B cell (primary cell): Measurements from ENCODE around the gene MYO9B. TPM values are rescaled to one million over a fixed set of nuclear protein-coding genes. Genes with fewer than 3 reads are reported as not detected.

ENCODE experiments used
- ATAC-seq: fragments of 200-7000 bp; cut with Tn5 transposase; one replicate; pipeline ENCODE4 v1.10.0; 2021; ENCODE audit warnings: low read depth, mild to moderate bottlenecking, moderate number of reproducible peaks, moderate library complexity
- CTCF ChIA-PET: fragments of 350-600 bp; sonication (Branson Sonifier 250); formaldehyde crosslinking; loops from one replicate; lab custom pipeline; 2021; ENCODE audit warnings: antibody characterized with exemption, inconsistent platforms; lab: Charles Lee
- POLR2A ChIA-PET: fragments of 350-600 bp; sonication (Branson Sonifier 250); formaldehyde crosslinking; loops from one replicate; lab custom pipeline; 2021; ENCODE audit warnings: antibody characterized with exemption; lab: Charles Lee
- DNase-seq: peaks from one replicate; pipeline ENCODE4 v3.0.0; 2013
- H2AFZ ChIP-seq: 2 replicates; pipeline ENCODE4 v1.6.1; 2012; ENCODE audit warnings: mild to moderate bottlenecking, low read depth, low read length; ENCODE audit not compliant: insufficient read depth, poor library complexity, severe bottlenecking
- H3K27ac ChIP-seq, 2 donors: 1 replicate in 1 of 2; 2 replicates in 1 of 2; pipeline ENCODE4 v1.5.1; 2012 to 2013; ENCODE audit warnings: low read length in 2 of 2, mild to moderate bottlenecking in 2 of 2, moderate library complexity in 1 of 2
- H3K27me3 ChIP-seq, 4 experiments: fragments of 200-600 bp in 1 of 4; sonication (generic) in 1 of 4; replicated peaks in 1 of 4; 1 replicate in 2 of 4; 2 replicates in 2 of 4; pipeline versions ENCODE4 v1.6.1 to v1.7.0; 2013 to 2016; ENCODE audit warnings: low read length in 3 of 4, mild to moderate bottlenecking in 2 of 4, mixed read lengths in 1 of 4, moderate library complexity in 1 of 4; ENCODE audit not compliant: insufficient read depth in 4 of 4, control insufficient read depth in 3 of 4; ENCODE audit errors: control extremely low read depth in 1 of 4
- H3K36me3 ChIP-seq, 2 experiments: replicated peaks in 1 of 2; 1 replicate in 1 of 2; 2 replicates in 1 of 2; pipeline versions ENCODE4 v1.6.1 to v1.7.1; 2013; ENCODE audit warnings: low read length in 1 of 2; ENCODE audit not compliant: insufficient read depth in 2 of 2, control insufficient read depth in 1 of 2; ENCODE audit errors: control extremely low read depth in 1 of 2, extremely low read depth in 1 of 2
- H3K4me1 ChIP-seq, 2 donors: fragments of 200-600 bp in 1 of 2; sonication (generic) in 1 of 2; 1 replicate in 1 of 2; 2 replicates in 1 of 2; pipeline versions ENCODE4 v1.5.1 to v1.6.1; 2013 to 2017; ENCODE audit warnings: low read length in 2 of 2; ENCODE audit not compliant: control insufficient read depth in 2 of 2, insufficient read depth in 2 of 2
- H3K4me2 ChIP-seq: replicated peaks from 2 replicates; pipeline ENCODE3; 2012; ENCODE audit warnings: mild to moderate bottlenecking, low read depth, low read length; ENCODE audit not compliant: poor library complexity, severe bottlenecking
- H3K4me3 ChIP-seq, 5 experiments: fragments of 200-600 bp in 1 of 5; sonication (generic) in 1 of 5; 1 replicate in 3 of 5; 2 replicates in 2 of 5; pipeline versions ENCODE4 v1.5.1 to v1.7.0; 2011 to 2016; ENCODE audit warnings: low read length in 4 of 5, mild to moderate bottlenecking in 4 of 5, low read depth in 2 of 5, control low read depth in 1 of 5, moderate library complexity in 1 of 5; ENCODE audit not compliant: insufficient read depth in 1 of 5; ENCODE audit errors: control extremely low read depth in 1 of 5, extremely low read depth in 1 of 5
- H3K79me2 ChIP-seq: fragments of 200-600 bp; sonication (generic); one replicate; pipeline ENCODE4 v1.6.0; 2016; ENCODE audit warnings: low read length; ENCODE audit not compliant: control insufficient read depth, insufficient read depth
- H3K9ac ChIP-seq: fragments of 200-600 bp; sonication (generic); 2 replicates; pipeline ENCODE4 v1.6.1; 2017; ENCODE audit warnings: mild to moderate bottlenecking, low read length, moderate library complexity
- H3K9me3 ChIP-seq, 3 donors: one replicate each; pipeline versions ENCODE4 v1.6.1 to v1.7.1; 2013; ENCODE audit warnings: low read length in 2 of 3; ENCODE audit not compliant: control insufficient read depth in 2 of 3, insufficient read depth in 1 of 3; ENCODE audit errors: control extremely low read depth in 1 of 3
- H4K20me1 ChIP-seq: 2 replicates; pipeline ENCODE4 v1.6.0; 2012; ENCODE audit warnings: mild to moderate bottlenecking, low read length; ENCODE audit not compliant: insufficient read depth, control insufficient read depth, poor library complexity, severe bottlenecking
- H3K27ac Mint-ChIP-seq: one replicate; pipeline ENCODE4 v1.8.0; 2021; ENCODE audit warnings: mixed read lengths
- H3K27me3 Mint-ChIP-seq: one replicate; pipeline ENCODE4 v1.8.0; 2021; ENCODE audit warnings: mixed read lengths
- H3K4me1 Mint-ChIP-seq: one replicate; pipeline ENCODE4 v1.8.0; 2021; ENCODE audit warnings: mixed read lengths
- H3K4me3 Mint-ChIP-seq: one replicate; pipeline ENCODE4 v1.8.0; 2021; ENCODE audit warnings: mixed read lengths
- H3K9me3 Mint-ChIP-seq: one replicate; pipeline ENCODE4 v1.8.0; 2022; ENCODE audit warnings: mixed read lengths; ENCODE audit not compliant: insufficient read depth
- EZH2 ChIP-seq: IDR thresholded peaks from 2 replicates; pipeline ENCODE4 v1.6.1; 2012; ENCODE audit warnings: borderline replicate concordance, low read depth, mild to moderate bottlenecking, moderate library complexity, low read length; ENCODE audit not compliant: insufficient read depth, poor library complexity, severe bottlenecking
- WGBS: methylation state at CpG from one replicate; pipeline ENCODE4 v1.1.5; 2013; ENCODE audit warnings: missing lambda C conversion rate; ENCODE audit not compliant: insufficient coverage; 5-methylcytosine and 5-hydroxymethylcytosine counted together
- intact Hi-C: fragments of 100-400 bp; cut with micrococcal nuclease; formaldehyde crosslinking; loops from one replicate; pipeline ENCODE4 v1.10.0; 2022
- polyA plus RNA-seq: library from polyadenylated mRNA; depleted of rRNA; stranded (reverse); fragments of >200 nt; gene quantifications from 2 replicates; pipeline ENCODE4 v1.2.3, GENCODE V29; 2012
- total RNA-seq, 2 donors: library from RNA; stranded (reverse); fragments of 120-200 nt in 1 of 2; gene quantifications; 1 replicate in 1 of 2; 2 replicates in 1 of 2; pipeline versions ENCODE4 v1.2.3 to v1.2.4, GENCODE V29; 2013 to 2022
- TF ChIP-seq, protein P1 (sequence below): fragments of 200-600 bp; IDR thresholded peaks from one replicate; pipeline ENCODE4 v1.8.0; 2022; ENCODE audit warnings: antibody characterized with exemption, mild to moderate bottlenecking

Gene MYO9B
- total and polyA plus RNA-seq, 2 donors (not counting 1 experiment from before 2014, with no cell fraction given) = 256 to 273 TPM

GRCh38 chr19:17112271-17112670, 36.7 kb downstream of the MYO9B start:
- H3K79me2 ChIP-seq = peaks cover 85% of the 10 kb centered on the region
- no peak for DNase-seq
- no peak overlapping the region for H3K9ac ChIP-seq
- H4K20me1 ChIP-seq = peaks cover 42% of the 10 kb centered on the region
- Mint-ChIP-seq H3K27me3 (no peaks in the 10 kb centered on the region), H3K4me3 (no peak overlapping the region), H3K27ac (peak overlapping the region; percentile 72), H3K4me1 (peaks cover 82% of the 10 kb centered on the region), H3K9me3 (no peaks in the 10 kb centered on the region)
- H2AFZ ChIP-seq = no peak overlapping the region
- POLR2A ChIA-PET = no interaction called here
- TF ChIP-seq, protein P1, sequence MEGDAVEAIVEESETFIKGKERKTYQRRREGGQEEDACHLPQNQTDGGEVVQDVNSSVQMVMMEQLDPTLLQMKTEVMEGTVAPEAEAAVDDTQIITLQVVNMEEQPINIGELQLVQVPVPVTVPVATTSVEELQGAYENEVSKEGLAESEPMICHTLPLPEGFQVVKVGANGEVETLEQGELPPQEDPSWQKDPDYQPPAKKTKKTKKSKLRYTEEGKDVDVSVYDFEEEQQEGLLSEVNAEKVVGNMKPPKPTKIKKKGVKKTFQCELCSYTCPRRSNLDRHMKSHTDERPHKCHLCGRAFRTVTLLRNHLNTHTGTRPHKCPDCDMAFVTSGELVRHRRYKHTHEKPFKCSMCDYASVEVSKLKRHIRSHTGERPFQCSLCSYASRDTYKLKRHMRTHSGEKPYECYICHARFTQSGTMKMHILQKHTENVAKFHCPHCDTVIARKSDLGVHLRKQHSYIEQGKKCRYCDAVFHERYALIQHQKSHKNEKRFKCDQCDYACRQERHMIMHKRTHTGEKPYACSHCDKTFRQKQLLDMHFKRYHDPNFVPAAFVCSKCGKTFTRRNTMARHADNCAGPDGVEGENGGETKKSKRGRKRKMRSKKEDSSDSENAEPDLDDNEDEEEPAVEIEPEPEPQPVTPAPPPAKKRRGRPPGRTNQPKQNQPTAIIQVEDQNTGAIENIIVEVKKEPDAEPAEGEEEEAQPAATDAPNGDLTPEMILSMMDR = no peak
- TF ChIP-seq EZH2 = no peak
- CTCF ChIA-PET = no interaction called here
- intact Hi-C loops = no loop called here
- no peak for ATAC-seq
- peaks cover 0 to 9% (median 0%) of the 10 kb centered on the region in 3 donors for H3K9me3 ChIP-seq
- WGBS = 95% methylated on average over 16 of the region's 17 CpGs
- no peaks in the 10 kb centered on the region for H3K27me3 ChIP-seq
- peaks cover 2 to 50% of the 10 kb centered on the region in 2 experiments for H3K36me3 ChIP-seq
- peaks cover 60 to 77% of the 10 kb centered on the region in 2 donors for H3K4me1 ChIP-seq
- peak overlapping the region in 1 of 2 donors; percentile 4 for H3K27ac ChIP-seq
- H3K4me2 ChIP-seq = no peak overlapping the region
- H3K4me3 ChIP-seq = no peak overlapping the region

DNA sequence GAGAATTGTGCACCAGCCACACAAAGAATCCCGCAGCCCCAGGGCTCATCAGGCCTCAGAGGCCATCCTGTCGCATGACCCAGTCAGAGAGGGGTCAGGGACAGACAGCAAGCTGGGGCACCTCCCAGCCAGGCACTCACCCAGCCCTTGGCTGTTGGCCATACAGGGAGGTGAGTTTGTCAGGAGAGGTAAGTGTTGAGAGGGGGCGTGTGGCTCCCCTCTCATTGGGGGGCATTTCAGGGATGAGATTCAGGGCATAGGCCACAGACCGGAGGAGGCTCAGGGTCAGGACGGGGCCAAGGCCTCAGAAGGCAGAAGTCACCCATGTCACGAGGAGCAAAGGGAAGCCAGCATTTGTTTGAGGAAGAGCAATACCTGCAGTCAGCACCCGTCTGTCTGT, 37.1 kb downstream of the MYO9B start:
- Histone ChIP-seq H3K36me3 (peaks cover 0 to 48% of the 10 kb centered on the region in 2 experiments), H2AFZ (no peak overlapping the region), H3K27me3 (no peaks in the 10 kb centered on the region), H3K4me3 (no peak overlapping the region), H3K79me2 (peaks cover 85% of the 10 kb centered on the region), H3K9me3 (peaks cover 0 to 9% (median 0%) of the 10 kb centered on the region in 3 donors), H3K4me2 (no peak overlapping the region), H3K27ac (no peak overlapping the region), H4K20me1 (peaks cover 45% of the 10 kb centered on the region), H3K4me1 (peaks cover 58 to 76% of the 10 kb centered on the region in 2 donors), H3K9ac (no peak overlapping the region)
- DNase-seq (no peak), ATAC-seq (no peak)
- TF ChIP-seq, protein P1 = no peak
- no peak for TF ChIP-seq EZH2
- intact Hi-C loops = no loop called here
- Mint-ChIP-seq H3K4me1 (peaks cover 80% of the 10 kb centered on the region), H3K9me3 (no peaks in the 10 kb centered on the region), H3K27ac (peak overlapping the region; percentile 72), H3K4me3 (no peak overlapping the region), H3K27me3 (no peaks in the 10 kb centered on the region)
- CTCF ChIA-PET = no interaction called here
- POLR2A ChIA-PET = no interaction called here
- WGBS = 89% methylated on average over 6 of the region's 7 CpGs
